ENCODE results near the gene HAUS7.
A peak's percentile ranks its signal among the peaks of the same experiment; 100 is the strongest.

Gene HAUS7

GRCh38 chrX:153475751-153476281 lies 5.4 kb upstream of the HAUS7 start:
- no peak for DNase-seq

GRCh38 chrX:153475271-153475670 lies 4.9 kb upstream of the HAUS7 start:
- DNase-seq = no peak

GRCh38 chrX:153474718-153475117 lies 4.3 kb upstream of the HAUS7 start:
- peak; percentile 10 to 27 for DNase-seq

- DNase-seq = no peak
Observed at GRCh38 chrX:153474266-153474665, 3.9 kb upstream of the HAUS7 start.

GRCh38 chrX:153473126-153473525 lies 2.8 kb upstream of the HAUS7 start:
- DNase-seq = no peak

GRCh38 chrX:153471663-153472280 lies 1.4 kb upstream of the HAUS7 start:
- DNase-seq = no peak

GRCh38 chrX:153469811-153470410 lies 465 bp downstream of the HAUS7 start:
- peak in 1 of 2 donors; percentile 11 for DNase-seq

GRCh38 chrX:153468008-153468580 lies 2.3 kb downstream of the HAUS7 start:
- no peak for DNase-seq

GRCh38 chrX:153465691-153466380 lies 4.5 kb downstream of the HAUS7 start:
- DNase-seq = no peak

GRCh38 chrX:153464116-153464515 lies 6.3 kb downstream of the HAUS7 start:
- DNase-seq = no peak

- no peak for DNase-seq
Observed at GRCh38 chrX:153463556-153463955, 6.8 kb downstream of the HAUS7 start.

GRCh38 chrX:153463031-153463430 lies 7.3 kb downstream of the HAUS7 start:
- no peak for DNase-seq

GRCh38 chrX:153462291-153462690 lies 8.1 kb downstream of the HAUS7 start:
- no peak for DNase-seq

- peak; percentile 23 to 51 for DNase-seq
Observed at GRCh38 chrX:153460826-153461225, 9.6 kb downstream of the HAUS7 start.

GRCh38 chrX:153459986-153460385 lies 10.4 kb downstream of the HAUS7 start:
- DNase-seq = no peak

- DNase-seq = no peak
Observed at GRCh38 chrX:153458476-153458875, 11.9 kb downstream of the HAUS7 start.

- no peak for DNase-seq
Observed at GRCh38 chrX:153457827-153458466, 12.4 kb downstream of the HAUS7 start.

- DNase-seq = no peak
Observed at GRCh38 chrX:153457136-153457825, 13.1 kb downstream of the HAUS7 start.

- no peak for DNase-seq
Observed at GRCh38 chrX:153456704-153457103, 13.7 kb downstream of the HAUS7 start.

GRCh38 chrX:153456161-153456560 lies 14.2 kb downstream of the HAUS7 start:
- no peak for DNase-seq

GRCh38 chrX:153455571-153455970 lies 14.8 kb downstream of the HAUS7 start:
- DNase-seq = no peak

- no peak for DNase-seq
Observed at GRCh38 chrX:153454901-153455550, 15.3 kb downstream of the HAUS7 start.

All from stimulated activated CD4-positive, alpha-beta T cell treated with anti-CD3 and anti-CD28 coated beads, Interleukin-2, amount 100 ng/mL, for 48 hours (primary cell).